ENCODE results near the gene L3MBTL4. TPM values are rescaled to one million over a fixed set of nuclear protein-coding genes. Genes with fewer than 3 reads are reported as not detected.

The L3MBTL4 gene
- total RNA-seq, 2 donors from 2014 or later, result 10.9 to 11.2 TPM

- H3K36me3 ChIP-seq (replicated peaks in 1 of 2; ENCODE audit: insufficient read depth in 1 of 2, low read depth in 2 of 2), result no peaks in the 10 kb centered on the region
- H3K27ac ChIP-seq, result no peak overlapping the region
- no peak overlapping the region for H3K4me3 ChIP-seq
- H3K27me3 ChIP-seq, result no peaks in the 10 kb centered on the region
- peaks cover 32% of the 10 kb centered on the region for H3K4me1 ChIP-seq
- no peaks in the 10 kb centered on the region for H3K9me3 ChIP-seq
- DNase-seq (no peak), ATAC-seq (no peak)
- 86 to 87% methylated on average over 4 of the region's 4 CpGs for WGBS, 2 donors
- TF ChIP-seq POLR2A (IDR thresholded peaks at IDR 0.05), result no peak
- TF ChIP-seq CTCF (IDR thresholded peaks at IDR 0.05), result no peak
- intact Hi-C loops (cut with DNase I), result no loop called here
Measured at GRCh38 chr18:6251084-6251483, 163.6 kb downstream of the L3MBTL4 start.

- TF ChIP-seq POLR2A (IDR thresholded peaks at IDR 0.05), result no peak
- TF ChIP-seq CTCF (IDR thresholded peaks at IDR 0.05), result no peak
- H3K27me3 ChIP-seq, result no peaks in the 10 kb centered on the region
- peak overlapping the region in 1 of 4 donors; percentile 47 for H3K27ac ChIP-seq
- peak; percentile 58 to 83 (median 73) for DNase-seq
- no peak overlapping the region for H3K4me3 ChIP-seq
- peaks cover 21% of the 10 kb centered on the region for H3K4me1 ChIP-seq
- H3K9me3 ChIP-seq, result no peaks in the 10 kb centered on the region
- ATAC-seq, result peak; percentile 47
- intact Hi-C loops (cut with DNase I), result no loop called here
- 20 to 23% methylated on average over 4 of the region's 4 CpGs for WGBS, 2 donors
- no peaks in the 10 kb centered on the region for H3K36me3 ChIP-seq (replicated peaks in 1 of 2; ENCODE audit: insufficient read depth in 1 of 2, low read depth in 2 of 2)
Measured at GRCh38 chr18:6249788-6250187, 164.9 kb downstream of the L3MBTL4 start.

GRCh38 chr18:6249170-6249569 is 165.5 kb downstream of the L3MBTL4 start:
- WGBS, 2 donors, result 27 to 29% methylated on average over 2 of the region's 2 CpGs
- no peak for DNase-seq
- no peak overlapping the region for H3K4me3 ChIP-seq
- H3K27ac ChIP-seq, result peak overlapping the region in 1 of 4 donors; percentile 47
- no peaks in the 10 kb centered on the region for H3K9me3 ChIP-seq
- no peaks in the 10 kb centered on the region for H3K36me3 ChIP-seq (replicated peaks in 1 of 2; ENCODE audit: insufficient read depth in 1 of 2, low read depth in 2 of 2)
- no peaks in the 10 kb centered on the region for H3K27me3 ChIP-seq
- intact Hi-C loops (cut with DNase I), result no loop called here
- no peak for ATAC-seq
- H3K4me1 ChIP-seq, result peaks cover 17% of the 10 kb centered on the region
- TF ChIP-seq CTCF (IDR thresholded peaks at IDR 0.05), result no peak
- no peak for TF ChIP-seq POLR2A (IDR thresholded peaks at IDR 0.05)

- WGBS, 2 donors, result 89 to 91% methylated on average over 2 of the region's 2 CpGs
- Histone ChIP-seq H3K9me3 (no peaks in the 10 kb centered on the region), H3K36me3 (replicated peaks in 1 of 2; ENCODE audit: insufficient read depth in 1 of 2, low read depth in 2 of 2) (no peaks in the 10 kb centered on the region), H3K4me1 (peaks cover 11% of the 10 kb centered on the region), H3K4me3 (no peak overlapping the region), H3K27ac (no peak overlapping the region), H3K27me3 (no peaks in the 10 kb centered on the region)
- TF ChIP-seq CTCF (IDR thresholded peaks at IDR 0.05) (no peak), POLR2A (IDR thresholded peaks at IDR 0.05) (no peak)
- DNase-seq (no peak), ATAC-seq (no peak)
- intact Hi-C loops (cut with DNase I), result no loop called here
Measured at GRCh38 chr18:6248017-6248416, 166.7 kb downstream of the L3MBTL4 start.

GRCh38 chr18:6242004-6242403 is 172.7 kb downstream of the L3MBTL4 start:
- Histone ChIP-seq H3K4me3 (no peak overlapping the region), H3K4me1 (no peaks in the 10 kb centered on the region), H3K27me3 (no peaks in the 10 kb centered on the region), H3K9me3 (no peaks in the 10 kb centered on the region), H3K36me3 (replicated peaks in 1 of 2; ENCODE audit: insufficient read depth in 1 of 2, low read depth in 2 of 2) (no peaks in the 10 kb centered on the region), H3K27ac (no peak overlapping the region)
- intact Hi-C loops (cut with DNase I), result no loop called here
- 97 to 99% methylated on average over 11 of the region's 11 CpGs for WGBS, 2 donors
- TF ChIP-seq CTCF (IDR thresholded peaks at IDR 0.05) (no peak), POLR2A (IDR thresholded peaks at IDR 0.05) (no peak)
- DNase-seq (no peak), ATAC-seq (no peak)

Measured in body of pancreas (tissue), 4 donors.